ENCODE measurements around the gene WIZ. TPM values are rescaled to one million over a fixed set of nuclear protein-coding genes. Genes with fewer than 3 reads are reported as not detected.

Gene WIZ
- total RNA-seq, 1 experiment from 2014 or later: 72.3 TPM

DNA sequence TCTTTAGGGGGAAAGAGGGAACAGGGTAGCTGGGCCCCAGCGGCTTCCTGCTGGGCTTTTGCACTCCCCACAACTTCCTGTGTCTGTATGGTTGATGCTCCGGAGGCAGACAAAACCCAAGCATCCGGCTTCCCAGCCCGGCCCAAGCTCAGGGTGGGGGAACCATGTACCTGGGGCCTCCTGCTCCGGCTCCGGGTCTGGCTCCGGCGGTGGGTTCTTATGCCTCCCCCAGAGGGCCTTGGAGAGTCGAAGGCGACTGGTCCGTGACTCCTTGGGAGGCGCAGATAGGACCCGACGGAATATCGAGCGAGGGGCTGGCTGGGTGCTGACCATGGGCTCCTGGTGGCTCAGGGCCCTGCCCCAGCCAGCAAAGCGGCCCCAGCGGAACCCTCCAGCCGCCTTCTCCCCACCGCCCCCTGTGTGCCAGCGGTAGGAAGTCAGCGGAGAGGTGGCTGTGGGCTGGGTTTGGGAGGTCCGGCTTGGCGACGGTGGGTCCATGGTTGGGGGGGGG is 14.2 kb upstream of the WIZ start:
- no peaks in the 10 kb centered on the region for H3K27me3 ChIP-seq (replicated peaks; ENCODE audit: insufficient read depth, low read depth, low read length, poor library complexity)
- POLR2A ChIA-PET (ENCODE audit: low non-redundant PET): no interaction called here
- peak overlapping the region; percentile 13 for H3K27ac ChIP-seq (ENCODE audit: low read depth, low read length, poor library complexity, severe bottlenecking)
- no TSS peak for BruUV-seq (replicated peaks)
- H3K4me1 ChIP-seq (ENCODE audit: insufficient read depth, low read length, poor library complexity, severe bottlenecking): peaks cover 9% of the 10 kb centered on the region
- no peaks in the 10 kb centered on the region for H3K36me3 ChIP-seq (ENCODE audit: insufficient read depth, low read length, poor library complexity, severe bottlenecking)
- CTCF ChIA-PET: no interaction called here
- intact Hi-C loops (cut with micrococcal nuclease; ENCODE audit: unreplicated experiment): no loop called here
- TF ChIP-seq EZH2 (IDR thresholded peaks at IDR 0.05; ENCODE audit: borderline replicate concordance, low read depth, low read length, poor library complexity, severe bottlenecking) (no peak), CTCF (conservative IDR thresholded peaks at IDR 0.05; ENCODE audit: low read depth, low read length) (no peak)
- no peak overlapping the region for H3K4me3 ChIP-seq (ENCODE audit: low read depth, low read length, poor library complexity, severe bottlenecking)
- DNase-seq (ENCODE audit: low spot score): no peak
- no peaks in the 10 kb centered on the region for H3K9me3 ChIP-seq (ENCODE audit: low read depth, low read length, poor library complexity, severe bottlenecking)

DNA sequence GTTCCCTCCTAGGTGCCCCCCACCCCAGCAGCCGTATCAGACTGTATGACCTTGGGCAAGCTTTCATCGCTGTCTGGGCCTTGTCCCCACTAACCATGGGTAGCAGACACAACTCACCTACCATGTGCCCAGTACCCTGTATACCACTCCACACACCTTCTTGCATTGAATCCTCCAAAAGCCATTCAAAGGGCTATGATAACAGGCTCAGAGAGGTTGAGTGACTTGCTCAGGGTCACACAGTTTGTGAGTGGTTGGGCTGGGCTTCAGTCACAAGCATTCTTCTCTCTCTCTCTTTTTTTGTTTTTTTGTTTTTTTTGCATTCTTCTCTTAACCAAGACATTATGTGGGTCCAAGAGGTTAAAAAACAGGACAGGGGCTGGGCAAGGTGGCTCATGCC is 11.9 kb upstream of the WIZ start:
- no peaks in the 10 kb centered on the region for H3K27me3 ChIP-seq (replicated peaks; ENCODE audit: insufficient read depth, low read depth, low read length, poor library complexity)
- no peak overlapping the region for H3K4me3 ChIP-seq (ENCODE audit: low read depth, low read length, poor library complexity, severe bottlenecking)
- DNase-seq (ENCODE audit: low spot score): no peak
- intact Hi-C loops (cut with micrococcal nuclease; ENCODE audit: unreplicated experiment): no loop called here
- peaks cover 13% of the 10 kb centered on the region for H3K4me1 ChIP-seq (ENCODE audit: insufficient read depth, low read length, poor library complexity, severe bottlenecking)
- H3K27ac ChIP-seq (ENCODE audit: low read depth, low read length, poor library complexity, severe bottlenecking): no peak overlapping the region
- POLR2A ChIA-PET (ENCODE audit: low non-redundant PET): no interaction called here
- no TSS peak for BruUV-seq (replicated peaks)
- H3K9me3 ChIP-seq (ENCODE audit: low read depth, low read length, poor library complexity, severe bottlenecking): no peaks in the 10 kb centered on the region
- CTCF ChIA-PET: no interaction called here
- no peaks in the 10 kb centered on the region for H3K36me3 ChIP-seq (ENCODE audit: insufficient read depth, low read length, poor library complexity, severe bottlenecking)
- TF ChIP-seq EZH2 (IDR thresholded peaks at IDR 0.05; ENCODE audit: borderline replicate concordance, low read depth, low read length, poor library complexity, severe bottlenecking) (no peak), CTCF (conservative IDR thresholded peaks at IDR 0.05; ENCODE audit: low read depth, low read length) (no peak)

DNA sequence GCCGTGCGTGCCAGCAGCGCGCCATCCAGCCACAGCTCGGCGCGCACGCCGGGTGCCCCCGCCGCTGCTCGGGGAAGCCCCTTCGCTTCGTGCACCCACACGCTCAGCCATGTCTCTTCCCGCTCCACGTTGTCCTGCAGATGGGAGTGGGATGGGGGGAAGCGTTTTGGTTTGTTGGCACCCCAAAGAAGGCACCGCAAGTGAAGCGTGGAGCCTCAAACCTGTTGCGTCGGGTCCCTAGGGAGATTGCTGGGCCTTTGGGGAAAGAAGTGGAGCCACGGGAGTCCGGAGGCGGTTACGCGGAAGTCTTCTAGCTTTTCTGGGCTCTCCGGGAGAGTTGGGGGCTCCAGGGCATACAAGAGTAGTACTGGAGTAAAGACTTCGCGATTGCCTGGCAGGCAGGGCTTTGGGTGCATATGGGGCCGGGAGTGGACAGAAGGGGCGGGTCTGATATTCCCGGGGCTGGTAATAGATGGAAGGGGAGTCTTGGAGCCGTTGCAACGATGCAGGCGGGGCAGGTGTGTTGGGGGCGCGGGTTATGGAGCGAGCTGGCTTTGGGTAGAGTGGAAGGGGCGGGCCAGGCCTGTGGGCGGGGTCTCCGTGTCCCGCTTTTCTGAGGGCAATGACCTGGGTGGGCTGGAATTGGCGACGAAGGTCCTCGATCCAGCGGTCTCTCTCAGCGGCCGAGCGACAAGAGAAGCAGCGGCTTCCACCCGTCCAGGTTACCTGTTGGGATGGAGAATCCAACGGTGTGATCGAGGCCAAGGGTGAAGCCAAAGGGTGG is 8.1 kb upstream of the WIZ start:
- POLR2A ChIA-PET (ENCODE audit: low non-redundant PET): interaction anchor here (0.5 kb wide), 1 partner anchor 98 kb away, joined by 3 read pairs; no protein-coding TSS in a partner anchor
- intact Hi-C loops (cut with micrococcal nuclease; ENCODE audit: unreplicated experiment): no loop called here

More for the DNA sequence above, 8.1 kb upstream of the WIZ start:
- BruUV-seq (replicated peaks): no TSS peak
- H3K4me3 ChIP-seq (ENCODE audit: low read depth, low read length, poor library complexity, severe bottlenecking): no peak overlapping the region
- H3K27me3 ChIP-seq (replicated peaks; ENCODE audit: insufficient read depth, low read depth, low read length, poor library complexity): no peaks in the 10 kb centered on the region
- peak; percentile 39 for DNase-seq (ENCODE audit: low spot score)
- peaks cover 19% of the 10 kb centered on the region for H3K4me1 ChIP-seq (ENCODE audit: insufficient read depth, low read length, poor library complexity, severe bottlenecking)
- no peak overlapping the region for H3K27ac ChIP-seq (ENCODE audit: low read depth, low read length, poor library complexity, severe bottlenecking)
- CTCF ChIA-PET: no interaction called here
- TF ChIP-seq EZH2 (IDR thresholded peaks at IDR 0.05; ENCODE audit: borderline replicate concordance, low read depth, low read length, poor library complexity, severe bottlenecking) (no peak), CTCF (conservative IDR thresholded peaks at IDR 0.05; ENCODE audit: low read depth, low read length) (no peak)
- no peaks in the 10 kb centered on the region for H3K36me3 ChIP-seq (ENCODE audit: insufficient read depth, low read length, poor library complexity, severe bottlenecking)
- no peaks in the 10 kb centered on the region for H3K9me3 ChIP-seq (ENCODE audit: low read depth, low read length, poor library complexity, severe bottlenecking)
